ENCODE measurements around the gene CAMK1D.

The CAMK1D gene

DNA sequence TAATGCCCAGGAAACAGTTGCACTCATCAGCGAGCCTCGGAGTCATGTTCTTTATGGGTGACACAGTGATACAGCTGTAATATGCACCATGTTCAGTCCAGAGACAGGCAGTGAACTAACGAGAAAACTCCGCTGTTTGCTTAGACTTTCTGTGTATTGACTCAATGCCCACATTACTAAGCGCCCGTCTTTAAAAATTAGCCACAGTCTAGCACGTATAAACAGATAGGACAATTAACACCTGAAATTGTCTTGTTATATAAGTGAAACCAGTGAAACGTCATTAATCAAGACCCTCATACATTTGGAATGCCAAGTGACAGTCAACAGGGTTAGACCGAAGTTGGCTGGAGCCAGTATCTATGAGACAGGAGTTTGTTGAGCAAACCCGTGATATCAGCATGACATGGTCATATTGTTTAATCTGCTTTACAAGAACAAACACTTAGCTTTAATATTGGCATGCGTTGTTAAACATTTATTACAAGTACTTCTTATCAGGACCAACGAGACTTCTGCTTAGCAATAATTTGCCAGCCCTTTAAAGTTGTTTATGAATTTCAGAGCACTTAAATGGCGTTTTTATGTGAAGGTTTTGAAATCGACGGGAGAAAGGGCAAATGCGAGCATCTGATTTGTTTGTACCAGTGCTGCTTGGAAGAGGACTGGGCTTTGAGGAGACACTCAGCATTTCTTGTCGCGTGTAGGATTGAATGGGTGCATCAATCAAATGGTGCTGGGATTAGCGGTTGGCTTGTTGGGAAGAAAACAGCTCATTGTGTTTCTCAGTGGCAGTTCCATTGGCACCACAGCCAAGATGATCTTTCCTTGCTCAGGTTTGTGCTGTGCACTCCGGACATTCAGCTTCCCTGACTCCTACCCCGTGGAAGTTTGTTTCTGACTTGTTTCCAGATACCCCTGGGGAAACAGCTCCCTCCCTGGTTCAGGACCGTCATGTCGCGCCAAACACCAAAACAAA is 56.3 kb downstream of the CAMK1D start:
- no peak for DNase-seq

DNA sequence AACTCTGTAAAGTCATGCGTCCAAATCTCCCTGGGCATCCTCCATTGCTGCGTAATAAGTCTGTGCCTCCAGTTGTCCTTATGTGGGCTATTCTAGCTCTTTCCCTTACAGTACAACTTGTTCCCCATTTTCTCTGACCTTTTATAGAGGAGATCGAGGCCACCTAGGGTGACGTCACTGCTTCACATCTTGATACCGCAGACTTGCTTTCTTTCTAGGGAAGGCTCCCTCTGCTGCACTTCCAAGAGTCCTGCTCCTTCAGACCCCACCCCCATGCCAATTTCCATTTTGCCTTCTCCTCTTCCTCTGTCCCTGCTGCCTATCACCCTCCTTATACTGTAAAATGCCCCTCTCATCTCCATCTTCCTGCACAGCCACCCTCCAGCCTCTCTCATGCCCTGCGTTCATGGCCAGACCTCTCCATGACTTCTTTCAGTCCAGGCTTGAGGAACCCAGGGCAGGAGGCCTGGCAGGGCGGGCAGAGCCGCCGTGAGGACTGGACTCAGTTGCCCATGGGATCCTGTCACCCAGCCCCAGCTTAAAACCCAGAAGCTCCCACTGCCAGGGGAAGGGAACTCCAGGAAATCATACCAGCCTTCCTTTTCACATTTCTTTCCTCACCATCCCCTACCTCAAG is 57.5 kb downstream of the CAMK1D start:
- DNase-seq: no peak

DNA sequence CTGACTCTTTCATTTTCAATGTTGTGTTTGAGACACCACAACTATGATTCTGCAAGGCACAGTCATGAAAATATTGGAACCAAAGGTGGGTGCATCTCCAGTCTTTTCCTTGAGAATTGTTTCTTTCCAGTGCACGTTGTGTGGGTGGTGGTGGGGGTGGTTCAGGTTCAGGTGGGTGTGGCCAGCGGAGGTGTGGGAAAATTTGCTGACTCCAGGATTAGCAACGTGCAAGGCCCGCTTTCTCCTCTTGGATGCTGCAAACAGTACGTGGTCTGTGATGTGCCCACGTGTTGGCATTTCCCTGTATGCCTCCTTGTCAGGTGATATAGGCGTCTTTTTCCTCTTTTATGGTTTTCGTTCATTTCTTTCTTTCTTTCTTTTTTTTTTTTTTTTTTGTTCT is 59.1 kb downstream of the CAMK1D start:
- no peak for DNase-seq

DNA sequence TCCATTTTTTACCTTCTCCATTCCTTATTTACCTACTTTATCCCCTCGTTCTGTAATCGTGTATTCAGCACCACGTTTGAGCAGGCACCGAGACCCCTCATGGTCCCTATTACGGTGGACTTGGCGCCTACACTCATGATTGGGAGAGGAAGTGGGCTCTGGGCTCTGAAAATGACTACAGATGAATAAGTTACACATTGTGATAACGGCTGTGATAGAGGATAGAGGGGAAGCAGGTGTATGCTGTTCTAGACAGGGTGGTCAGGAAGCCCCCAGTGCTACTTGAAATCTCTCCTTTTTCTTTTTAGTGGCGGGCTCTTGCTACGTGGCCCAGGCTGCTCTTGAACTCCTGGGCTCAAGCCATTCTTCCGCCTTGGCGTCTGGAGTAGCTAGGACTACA is 59.8 kb downstream of the CAMK1D start:
- no peak for DNase-seq

DNA sequence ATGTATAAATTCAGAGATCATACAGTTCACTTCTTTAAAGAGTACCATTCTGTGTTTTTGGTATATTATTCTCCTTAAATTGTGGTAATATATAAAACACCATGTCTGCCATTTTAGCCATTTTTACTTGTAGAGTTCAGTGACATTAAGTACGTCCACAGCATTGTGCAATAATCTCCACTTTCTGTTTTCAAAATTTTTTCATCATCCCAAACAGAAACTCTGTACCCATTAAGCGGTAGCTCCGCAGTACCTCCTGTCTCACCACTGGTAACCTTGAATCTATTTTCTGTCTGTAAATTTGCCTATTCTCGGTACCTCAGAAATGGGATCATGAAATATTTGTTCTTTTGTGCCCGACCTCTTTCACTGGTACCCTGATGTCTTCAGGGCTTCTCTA is 60.3 kb downstream of the CAMK1D start:
- DNase-seq: no peak

DNA sequence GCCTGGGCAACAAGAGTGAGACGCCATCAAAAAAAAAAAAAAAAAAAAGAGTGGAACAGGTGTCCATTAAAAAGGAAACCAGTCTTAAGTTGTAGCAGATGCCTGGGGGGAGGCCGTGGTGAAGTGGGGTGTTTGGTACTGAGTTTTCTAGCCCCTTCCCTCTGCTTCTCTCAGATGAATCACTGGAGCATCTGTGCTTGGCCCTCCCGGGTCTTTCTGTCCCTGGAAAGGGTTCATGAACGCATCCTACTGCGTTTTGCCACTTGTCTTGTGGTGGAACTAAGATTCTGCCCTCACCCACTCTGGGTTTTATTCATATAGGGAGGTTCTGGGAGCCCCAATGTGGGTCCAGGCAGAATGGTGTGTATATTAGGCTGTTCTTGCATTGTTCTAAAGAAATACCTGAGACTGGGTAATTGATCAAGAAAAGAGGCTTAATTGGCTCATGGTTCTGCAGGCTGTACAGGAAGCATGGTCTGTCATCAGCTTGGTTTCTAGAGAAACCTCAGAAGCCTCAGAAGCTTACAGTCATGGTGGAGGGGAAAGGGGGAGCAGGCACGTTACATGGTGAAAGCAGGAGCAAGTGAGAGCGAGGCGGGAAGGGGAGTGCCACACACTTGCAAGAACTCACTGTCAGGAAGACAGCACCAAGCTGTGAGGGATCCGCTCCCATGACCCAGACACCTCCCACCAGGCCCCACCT is 63.5 kb downstream of the CAMK1D start:
- no peak for DNase-seq

DNA sequence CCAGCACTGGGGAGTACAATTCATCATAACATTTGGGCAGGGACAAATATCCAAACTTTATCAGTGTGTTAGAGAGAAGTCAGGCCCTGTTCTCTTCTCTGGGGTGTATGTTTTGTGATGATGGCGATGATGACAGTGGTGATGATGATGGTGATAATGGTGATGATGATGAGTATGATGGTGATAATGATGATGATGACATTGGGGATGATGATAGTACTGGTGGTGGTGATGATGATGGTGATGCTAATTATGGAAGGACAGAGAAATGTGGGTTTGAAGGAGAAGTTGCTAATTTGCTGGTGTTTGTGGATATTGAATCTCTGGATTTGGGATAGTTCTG is 64.0 kb downstream of the CAMK1D start:
- DNase-seq: no peak

DNA sequence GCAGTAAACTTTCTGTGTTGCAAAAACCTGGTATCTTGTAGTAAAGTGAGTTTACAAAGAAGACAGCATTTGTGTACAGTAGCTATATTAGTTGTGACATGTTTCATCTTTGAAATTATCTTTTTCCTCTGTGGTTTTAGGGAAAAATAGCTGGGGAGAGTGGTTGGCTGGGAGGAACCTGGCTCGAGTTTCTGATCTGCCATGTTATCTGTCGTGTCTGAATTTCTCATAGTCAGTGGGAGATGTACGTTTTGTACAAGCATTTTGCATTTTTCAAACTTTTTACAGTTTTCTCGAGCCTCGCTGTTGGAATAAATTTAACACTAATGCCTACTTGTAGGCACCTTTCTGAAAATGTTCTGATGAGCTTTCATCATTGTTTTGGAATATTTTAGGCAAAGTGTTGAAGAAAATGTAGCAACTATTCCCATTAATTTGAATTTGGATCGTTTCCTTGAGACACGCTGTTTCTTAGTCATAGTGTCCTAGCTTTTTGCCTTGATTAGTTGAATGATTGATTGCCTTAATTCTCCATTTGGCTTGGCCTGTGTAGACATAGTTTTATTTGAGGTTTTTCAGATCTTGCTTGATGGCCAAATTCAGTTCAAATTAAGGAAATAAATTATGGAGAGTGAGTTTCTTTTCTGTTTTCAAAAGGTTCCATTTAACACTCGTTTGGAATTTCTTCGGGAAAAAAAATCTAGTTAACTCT is 65.1 kb downstream of the CAMK1D start:
- DNase-seq: no peak

DNA sequence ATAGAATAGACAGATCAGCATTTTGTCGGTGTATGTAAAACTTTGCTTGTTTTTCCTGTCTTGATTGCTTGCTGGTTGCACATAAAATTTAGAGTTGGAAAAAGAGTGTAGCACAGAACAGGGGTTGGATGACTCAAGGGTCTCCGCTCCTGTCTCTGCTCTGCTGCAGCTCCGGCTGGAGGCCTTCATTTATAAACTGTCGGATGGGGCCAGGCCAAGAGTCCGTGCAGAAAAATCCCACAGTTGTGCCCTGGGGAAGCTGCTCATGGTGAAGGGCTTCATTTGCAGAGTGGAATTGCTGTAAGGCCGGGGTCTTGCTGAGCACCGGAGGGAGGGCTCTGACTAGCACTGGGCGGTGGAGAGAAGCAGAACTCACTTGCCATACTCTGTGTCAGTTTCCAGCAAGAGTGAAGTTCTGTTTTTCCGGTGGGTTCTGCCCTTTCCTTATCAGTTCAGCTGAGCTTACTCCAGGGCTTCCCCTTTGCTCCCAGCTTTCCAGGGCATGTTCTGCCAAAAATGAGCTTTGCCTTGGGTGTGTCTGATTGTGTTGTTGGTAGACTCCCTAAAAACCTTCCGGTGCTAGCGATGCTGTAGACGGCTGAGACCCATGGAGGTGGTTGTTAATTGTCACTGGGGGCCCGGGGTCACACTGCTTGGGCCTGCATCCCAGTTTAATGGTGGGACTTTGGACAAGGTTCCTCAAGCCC is 67.2 kb downstream of the CAMK1D start:
- no peak for DNase-seq

DNA sequence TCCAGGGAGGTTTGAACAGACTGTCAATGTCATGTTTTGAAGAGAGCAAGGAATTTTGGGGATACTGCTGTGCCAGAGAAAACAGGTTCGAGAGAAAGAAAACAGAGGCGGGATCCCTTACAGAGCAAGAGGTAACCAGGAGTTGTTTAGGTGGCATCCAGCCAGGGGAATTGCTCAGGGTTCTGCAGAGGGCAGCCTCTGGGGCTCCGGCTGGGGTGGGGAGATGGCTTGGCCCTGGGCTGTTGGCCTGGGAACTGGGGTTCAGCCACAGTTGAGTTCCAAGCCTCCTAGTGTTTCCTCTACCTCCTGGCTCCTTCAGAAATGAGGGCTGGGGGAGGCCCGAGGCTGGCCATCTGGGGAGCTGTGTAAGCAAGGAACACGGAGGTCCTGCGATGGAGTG is 68.0 kb downstream of the CAMK1D start:
- no peak for DNase-seq

DNA sequence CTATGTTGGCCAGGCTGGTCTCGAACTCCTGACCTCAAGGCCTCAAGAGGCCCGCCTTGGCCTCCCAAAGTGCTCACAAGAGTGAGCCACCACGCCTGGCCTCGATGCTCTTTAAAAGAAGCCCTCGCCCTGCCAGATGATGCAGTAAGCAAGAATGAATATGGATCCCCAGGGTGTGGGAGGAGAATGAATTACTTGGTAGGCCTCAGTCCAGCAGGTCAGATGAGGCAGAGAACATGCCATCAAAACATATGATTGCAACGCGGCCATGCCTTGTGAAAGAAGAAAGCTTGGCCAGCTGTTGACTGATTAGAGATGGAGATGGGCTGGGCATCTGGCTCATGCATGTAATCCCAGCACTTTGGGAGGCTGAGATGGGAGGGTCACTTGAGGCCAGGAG is 68.7 kb downstream of the CAMK1D start:
- DNase-seq: no peak

DNA sequence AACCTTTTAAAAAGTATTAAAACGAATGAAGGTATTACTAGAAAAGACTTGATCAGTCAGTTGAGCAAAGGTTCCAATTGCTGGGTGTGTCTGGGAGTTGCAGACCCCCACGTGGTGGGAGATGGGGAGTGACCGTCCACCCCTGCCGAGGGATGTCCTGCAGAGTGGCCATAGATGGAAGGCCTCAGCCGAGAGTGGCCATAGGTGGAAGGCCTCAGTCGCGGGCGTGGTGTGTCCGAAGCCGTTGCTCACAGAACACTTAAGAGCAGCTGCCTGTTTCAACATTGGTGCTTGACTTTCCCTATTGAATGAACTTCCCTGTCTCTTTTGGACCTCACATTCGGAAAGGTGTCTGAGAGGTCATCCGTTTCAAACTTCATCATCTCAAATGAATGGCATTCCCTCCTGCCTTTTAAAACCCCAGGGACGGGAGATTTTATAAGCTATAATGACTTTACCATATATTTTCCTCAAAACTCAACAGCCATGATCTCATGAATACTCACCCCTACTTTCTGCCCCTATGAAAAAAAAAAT is 69.4 kb downstream of the CAMK1D start:
- no peak for DNase-seq

DNA sequence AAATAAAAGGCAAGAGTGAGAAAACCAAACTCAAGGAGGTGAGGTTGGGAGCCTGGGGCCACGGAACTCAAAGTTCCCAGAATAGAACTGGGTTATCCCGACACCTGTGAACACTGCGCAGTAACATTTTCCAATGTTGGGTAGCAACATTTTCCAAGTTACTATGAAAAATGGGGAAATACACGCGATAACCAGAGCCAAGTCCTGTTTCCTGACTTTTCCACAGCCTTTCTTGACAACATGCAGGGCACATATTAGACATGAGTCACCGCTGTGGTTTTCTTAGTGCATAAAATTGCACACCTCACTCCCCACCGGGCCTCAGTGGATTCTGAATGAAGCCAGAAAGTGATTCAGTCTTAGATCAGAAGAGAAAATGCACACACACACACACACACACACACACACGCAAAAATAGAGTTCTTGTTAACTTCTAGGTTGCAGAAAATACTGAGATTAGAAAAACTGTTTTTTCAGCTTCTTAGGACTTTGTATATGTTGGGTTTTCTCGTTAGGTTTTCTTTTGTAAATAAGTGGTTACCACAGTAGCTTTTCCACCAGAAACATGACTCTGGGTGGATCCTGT is 70.0 kb downstream of the CAMK1D start:
- no peak for DNase-seq

DNA sequence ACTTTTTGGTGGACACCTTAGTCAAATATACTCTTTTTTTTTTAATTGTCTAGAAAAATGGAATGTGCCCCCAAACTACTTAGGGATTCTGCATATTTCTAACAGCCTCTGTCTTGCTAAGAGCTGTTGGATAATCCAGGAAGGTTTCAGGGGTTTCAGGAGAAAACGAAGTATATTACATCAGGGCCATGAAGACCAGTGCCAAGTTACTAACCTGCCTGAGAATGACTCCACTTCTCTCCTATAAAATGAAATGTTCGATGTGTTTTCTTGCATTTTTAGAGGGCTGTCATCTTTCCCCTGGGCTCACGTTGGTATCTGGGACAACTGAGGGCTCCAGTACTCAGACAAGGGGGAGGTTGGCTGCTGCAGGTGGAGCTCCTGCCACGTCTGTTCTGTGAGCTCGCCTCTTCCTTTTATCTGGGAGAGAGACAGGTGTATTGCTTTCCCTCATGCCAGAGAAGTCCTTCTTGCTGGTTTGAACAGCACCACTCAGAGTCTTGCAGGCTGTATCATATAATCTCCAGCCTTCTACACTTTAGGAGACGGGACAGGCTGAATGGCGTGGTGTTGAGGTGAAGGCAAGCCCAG is 71.3 kb downstream of the CAMK1D start:
- DNase-seq: no peak

DNA sequence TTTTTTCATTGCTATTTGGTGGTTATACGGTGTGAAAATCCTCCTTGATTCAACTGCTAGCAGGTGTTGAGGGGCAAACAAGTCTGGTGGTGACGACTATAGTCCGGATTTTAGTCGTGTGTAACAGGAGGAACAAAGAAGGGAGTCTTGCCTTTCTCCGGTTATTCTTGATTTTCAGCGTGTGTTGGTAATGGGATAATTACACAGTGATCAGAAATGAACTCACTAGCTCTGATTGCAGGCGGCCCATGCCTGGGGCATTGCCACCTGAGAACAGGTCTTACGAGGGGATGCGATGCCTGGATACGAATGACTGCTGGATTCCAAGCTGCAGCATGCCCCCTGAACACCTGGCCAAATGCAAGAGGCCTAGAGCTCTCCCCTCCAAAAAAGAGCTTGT is 72.8 kb downstream of the CAMK1D start:
- DNase-seq: no peak

DNA sequence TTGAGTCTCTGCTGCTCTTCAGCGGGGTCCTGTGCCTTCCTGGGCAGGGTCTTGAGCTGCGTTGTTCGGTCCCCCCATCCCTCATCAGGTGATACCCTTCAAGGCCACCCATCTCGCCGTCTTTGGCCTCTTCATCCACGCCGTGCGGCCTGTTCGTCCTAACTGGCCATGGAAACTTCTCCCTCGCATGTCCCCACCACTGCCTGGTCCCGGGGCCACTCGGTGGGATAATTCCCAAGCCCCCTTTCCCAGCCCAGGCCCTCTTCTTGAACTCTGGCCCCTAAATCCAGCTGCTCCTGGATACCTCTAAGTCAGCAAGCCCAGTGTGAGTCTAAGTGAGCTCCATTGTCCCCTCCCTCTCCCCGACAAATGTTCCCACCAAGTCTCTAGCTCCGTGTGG is 74.5 kb downstream of the CAMK1D start:
- DNase-seq: no peak

DNA sequence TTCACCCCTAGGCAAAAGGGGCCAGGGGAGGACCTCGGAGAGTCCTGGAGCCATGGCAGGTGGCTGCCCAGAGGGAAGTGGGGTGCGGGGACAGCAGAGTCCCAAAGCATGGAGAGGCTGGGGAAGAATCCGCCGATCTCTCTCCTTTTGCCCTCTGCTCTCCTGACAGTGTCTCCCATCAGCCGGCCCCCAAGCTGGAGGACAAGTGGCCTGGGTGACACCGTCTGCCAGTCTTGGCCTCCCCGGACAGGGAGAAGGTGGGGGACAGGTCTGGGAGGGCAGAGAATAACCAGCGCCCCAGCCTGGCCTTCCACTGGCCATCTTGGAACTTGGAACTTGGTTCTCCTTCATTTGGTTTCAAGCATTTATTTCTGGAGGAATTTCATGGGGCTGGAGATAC is 77.9 kb downstream of the CAMK1D start:
- no peak for DNase-seq

DNA sequence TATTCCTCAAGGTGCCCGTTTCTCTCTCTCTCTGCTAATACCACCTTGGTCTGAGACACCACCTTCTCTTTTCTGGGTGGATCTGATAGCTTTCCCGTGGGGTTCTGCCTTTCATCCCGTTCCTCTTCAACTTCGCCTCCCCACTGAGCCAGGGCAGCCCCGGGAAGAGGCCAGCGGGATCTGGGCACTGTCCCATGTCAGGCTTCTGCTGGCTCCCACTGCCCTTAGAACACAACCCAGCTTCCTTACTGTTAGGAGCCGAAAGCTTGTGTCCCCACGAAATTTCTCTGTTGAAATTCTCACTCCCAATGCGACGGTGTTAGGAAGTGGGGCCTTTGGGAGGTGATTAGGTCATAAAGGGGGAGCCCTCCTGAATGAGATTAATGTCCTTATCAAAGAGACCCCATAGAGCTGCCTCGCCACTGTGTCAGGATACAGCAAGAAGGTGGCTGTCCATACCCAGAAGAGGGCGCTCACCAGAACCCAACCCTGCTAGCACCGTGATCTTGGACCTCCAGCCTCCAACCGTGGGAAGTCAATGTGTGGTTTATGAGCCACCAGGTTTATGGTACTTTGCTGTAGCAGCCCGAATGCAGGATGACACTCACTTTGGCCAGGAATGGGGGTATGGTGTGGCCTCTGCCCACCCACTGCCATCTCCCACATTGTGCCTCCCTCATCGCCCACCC is 79.2 kb downstream of the CAMK1D start:
- DNase-seq: no peak

DNA sequence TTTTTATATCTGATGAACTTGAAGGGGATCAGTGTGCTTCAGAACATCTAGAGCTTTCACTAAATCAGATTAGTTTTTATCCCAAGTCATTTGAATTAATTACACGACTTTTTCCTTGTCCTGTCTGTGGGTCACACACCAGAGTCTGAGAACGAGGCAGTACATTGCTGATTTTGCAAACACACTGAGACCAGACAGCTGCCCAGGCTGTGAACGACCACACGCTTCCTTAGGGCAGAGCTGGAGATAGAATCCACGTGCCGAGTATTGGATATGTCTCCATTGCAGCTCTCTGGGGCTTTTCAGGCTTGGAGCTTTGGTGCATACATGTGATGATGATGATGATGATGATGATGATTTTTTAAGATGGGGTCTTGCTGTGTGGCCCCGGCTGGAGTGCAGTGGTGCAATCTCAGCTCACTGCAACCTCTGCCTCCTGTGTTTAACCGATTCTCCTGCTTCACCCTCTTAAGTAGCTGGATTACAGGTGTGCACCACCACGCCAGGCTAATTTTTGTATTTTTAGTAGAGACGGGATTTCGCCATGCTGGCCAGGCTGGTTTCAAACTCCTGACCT is 81.1 kb downstream of the CAMK1D start:
- no peak for DNase-seq

All from effector CD8-positive, alpha-beta T cell (primary cell).